HPDE6-E6E7 (cell line): Measurements from ENCODE around the gene CTNND2.
"Not testable (repeated sequence)": the region's sequence is repeated elsewhere in the genome, so short reads cannot be mapped to it uniquely, and the experiment has no call there.

Experiments
- DNase-seq: peaks from one replicate; pipeline ENCODE4 v3.0.0; 2011; ENCODE audit warnings: missing footprints; ENCODE audit errors: extremely low spot score

CTNND2 gene

GRCh38 chr5:11467588-11467987, 436.7 kb downstream of the CTNND2 start:
- DNase-seq, result no peak

- DNase-seq, result no peak
Observed at GRCh38 chr5:11459716-11460115, 444.5 kb downstream of the CTNND2 start.

- DNase-seq, result no peak
Observed at GRCh38 chr5:11455505-11455904, 448.7 kb downstream of the CTNND2 start.

- DNase-seq, result no peak
Observed at GRCh38 chr5:11452852-11453251, 451.4 kb downstream of the CTNND2 start.

GRCh38 chr5:11449966-11450365, 454.3 kb downstream of the CTNND2 start:
- DNase-seq, result no peak

GRCh38 chr5:11449217-11449616, 455.0 kb downstream of the CTNND2 start:
- DNase-seq, result no peak

- DNase-seq, result no peak
Observed at GRCh38 chr5:11443831-11444230, 460.4 kb downstream of the CTNND2 start.

- no peak for DNase-seq
Observed at GRCh38 chr5:11432116-11432515, 472.1 kb downstream of the CTNND2 start.

GRCh38 chr5:11429254-11429653, 475.0 kb downstream of the CTNND2 start:
- DNase-seq, result no peak

GRCh38 chr5:11427569-11427968, 476.7 kb downstream of the CTNND2 start:
- DNase-seq, result no peak

GRCh38 chr5:11426442-11426841, 477.8 kb downstream of the CTNND2 start:
- no peak for DNase-seq

GRCh38 chr5:11422342-11422741, 481.9 kb downstream of the CTNND2 start:
- no peak for DNase-seq

- DNase-seq, result no peak
Observed at GRCh38 chr5:11420969-11421368, 483.3 kb downstream of the CTNND2 start.

- no peak for DNase-seq
Observed at GRCh38 chr5:11415751-11416150, 488.5 kb downstream of the CTNND2 start.

GRCh38 chr5:11414732-11415131, 489.5 kb downstream of the CTNND2 start:
- DNase-seq, result not testable (repeated sequence)

- DNase-seq, result no peak
Observed at GRCh38 chr5:11411621-11412020, 492.6 kb downstream of the CTNND2 start.

GRCh38 chr5:11407556-11408145, 496.6 kb downstream of the CTNND2 start:
- DNase-seq, result no peak

GRCh38 chr5:11400316-11400715, 503.9 kb downstream of the CTNND2 start:
- no peak for DNase-seq

GRCh38 chr5:11398728-11399127, 505.5 kb downstream of the CTNND2 start:
- DNase-seq, result no peak

GRCh38 chr5:11397549-11397948, 506.7 kb downstream of the CTNND2 start:
- no peak for DNase-seq

- no peak for DNase-seq
Observed at GRCh38 chr5:11396917-11397316, 507.3 kb downstream of the CTNND2 start.

GRCh38 chr5:11394933-11395332, 509.3 kb downstream of the CTNND2 start:
- no peak for DNase-seq

- DNase-seq, result no peak
Observed at GRCh38 chr5:11390291-11390767, 513.9 kb downstream of the CTNND2 start.

- no peak for DNase-seq
Observed at GRCh38 chr5:11387382-11387781, 516.9 kb downstream of the CTNND2 start.
